Measurements from ENCODE around the gene FGFBP2. TPM values are rescaled to one million over a fixed set of nuclear protein-coding genes. Genes with fewer than 3 reads are reported as not detected.

Gene FGFBP2
- total and polyA plus RNA-seq, 10 of the 15 experiments (the other 5 are each of a cell fraction or from before 2014, with no cell fraction given), result 0.23 TPM; not detected in 9

DNA sequence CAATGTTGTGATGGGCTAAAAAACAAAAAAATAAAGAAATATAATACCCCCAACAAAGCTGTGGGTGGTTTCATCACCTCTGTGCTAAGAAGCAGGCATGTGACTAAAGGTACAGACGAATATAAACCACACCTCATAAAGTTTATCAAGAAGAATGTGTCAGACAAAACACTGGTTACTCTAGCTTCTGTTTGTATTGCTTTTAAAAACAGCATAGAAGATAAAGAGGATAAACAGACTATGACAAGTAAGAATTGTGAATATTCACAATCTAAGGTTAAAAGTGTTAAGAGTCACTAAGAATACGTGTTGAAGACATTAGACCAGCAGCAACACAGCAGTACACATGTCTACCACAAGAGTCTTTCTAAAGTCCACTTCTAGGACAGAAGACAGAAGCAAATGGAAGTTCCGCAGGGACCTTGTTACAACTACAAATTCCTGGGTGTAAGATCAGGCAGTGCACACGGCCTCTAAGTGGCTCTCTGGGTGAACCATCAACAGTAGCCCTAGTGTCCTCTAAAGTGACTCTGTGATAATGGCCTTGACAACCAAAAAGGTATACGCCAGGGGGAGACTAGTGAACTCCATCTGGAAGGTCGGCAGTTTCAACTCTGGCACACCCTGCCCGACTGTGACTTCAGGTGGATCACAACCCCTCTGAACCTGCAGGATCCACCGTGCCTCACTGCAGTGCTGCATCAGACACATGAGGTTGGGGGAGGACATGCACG, 8.3 kb upstream of the FGFBP2 start:
- intact Hi-C loops (cut with micrococcal nuclease; ENCODE audit: unreplicated experiment) (no loop called here), in situ Hi-C loops (cut with MboI) (loop anchor here (25.0 kb wide), 1 partner anchor 734 kb away; no protein-coding TSS in a partner anchor)
- H2AFZ ChIP-seq (ENCODE audit: control insufficient read depth, low read depth, low read length), result no peak overlapping the region
- no peaks in the 10 kb centered on the region for H3K4me1 ChIP-seq (ENCODE audit: control insufficient read depth, insufficient read depth, low read length)
- no peaks in the 10 kb centered on the region for H3K36me3 ChIP-seq (ENCODE audit: control insufficient read depth in 2 of 2, insufficient read depth in 2 of 2, low read length in 1 of 2)
- no peak for FAIRE-seq
- H3K27me3 ChIP-seq (replicated peaks in 1 of 2; ENCODE audit: control insufficient read depth in 2 of 2, insufficient read depth in 2 of 2, low read length in 1 of 2), result no peaks in the 10 kb centered on the region; a peak in 2 of 4 replicates
- CTCF ChIA-PET, result interaction anchor here (1.4 kb wide), 1 partner anchor 88 kb away, joined by 3 read pairs; no protein-coding TSS in a partner anchor
- H3K79me2 ChIP-seq (ENCODE audit: control insufficient read depth, insufficient read depth, low read length), result no peaks in the 10 kb centered on the region
- TF ChIP-seq CHD2 (IDR thresholded peaks at IDR 0.05; ENCODE audit: borderline replicate concordance, low read depth, low read length) (no peak), EP300 (IDR thresholded peaks at IDR 0.05; ENCODE audit: borderline replicate concordance in 1 of 2, control insufficient read depth in 1 of 2, low read depth in 2 of 2, low read length in 2 of 2) (no peak), POLR2AphosphoS5 (IDR thresholded peaks at IDR 0.05; ENCODE audit: low read length) (no peak), POLR2AphosphoS2 (IDR thresholded peaks at IDR 0.05; ENCODE audit: low read depth, low read length) (no peak), STAT1 (conservative IDR thresholded peaks at IDR 0.05) (no peak), ATF7 (IDR thresholded peaks at IDR 0.05; ENCODE audit: low read depth) (no peak), CBX3 (IDR thresholded peaks at IDR 0.05; ENCODE audit: borderline replicate concordance, low read depth) (no peak), HDGF (IDR thresholded peaks at IDR 0.05) (no peak), IRF4 (IDR thresholded peaks at IDR 0.05; ENCODE audit: low read depth, low read length) (no peak)
- TF ChIP-seq, protein P1, sequence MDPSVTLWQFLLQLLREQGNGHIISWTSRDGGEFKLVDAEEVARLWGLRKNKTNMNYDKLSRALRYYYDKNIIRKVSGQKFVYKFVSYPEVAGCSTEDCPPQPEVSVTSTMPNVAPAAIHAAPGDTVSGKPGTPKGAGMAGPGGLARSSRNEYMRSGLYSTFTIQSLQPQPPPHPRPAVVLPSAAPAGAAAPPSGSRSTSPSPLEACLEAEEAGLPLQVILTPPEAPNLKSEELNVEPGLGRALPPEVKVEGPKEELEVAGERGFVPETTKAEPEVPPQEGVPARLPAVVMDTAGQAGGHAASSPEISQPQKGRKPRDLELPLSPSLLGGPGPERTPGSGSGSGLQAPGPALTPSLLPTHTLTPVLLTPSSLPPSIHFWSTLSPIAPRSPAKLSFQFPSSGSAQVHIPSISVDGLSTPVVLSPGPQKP (IDR thresholded peaks at IDR 0.05; ENCODE audit: low read depth, low read length), result no peak
- TF ChIP-seq, protein P2, sequence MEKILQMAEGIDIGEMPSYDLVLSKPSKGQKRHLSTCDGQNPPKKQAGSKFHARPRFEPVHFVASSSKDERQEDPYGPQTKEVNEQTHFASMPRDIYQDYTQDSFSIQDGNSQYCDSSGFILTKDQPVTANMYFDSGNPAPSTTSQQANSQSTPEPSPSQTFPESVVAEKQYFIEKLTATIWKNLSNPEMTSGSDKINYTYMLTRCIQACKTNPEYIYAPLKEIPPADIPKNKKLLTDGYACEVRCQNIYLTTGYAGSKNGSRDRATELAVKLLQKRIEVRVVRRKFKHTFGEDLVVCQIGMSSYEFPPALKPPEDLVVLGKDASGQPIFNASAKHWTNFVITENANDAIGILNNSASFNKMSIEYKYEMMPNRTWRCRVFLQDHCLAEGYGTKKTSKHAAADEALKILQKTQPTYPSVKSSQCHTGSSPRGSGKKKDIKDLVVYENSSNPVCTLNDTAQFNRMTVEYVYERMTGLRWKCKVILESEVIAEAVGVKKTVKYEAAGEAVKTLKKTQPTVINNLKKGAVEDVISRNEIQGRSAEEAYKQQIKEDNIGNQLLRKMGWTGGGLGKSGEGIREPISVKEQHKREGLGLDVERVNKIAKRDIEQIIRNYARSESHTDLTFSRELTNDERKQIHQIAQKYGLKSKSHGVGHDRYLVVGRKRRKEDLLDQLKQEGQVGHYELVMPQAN (conservative IDR thresholded peaks at IDR 0.05), result no peak
- TF ChIP-seq, protein P3, sequence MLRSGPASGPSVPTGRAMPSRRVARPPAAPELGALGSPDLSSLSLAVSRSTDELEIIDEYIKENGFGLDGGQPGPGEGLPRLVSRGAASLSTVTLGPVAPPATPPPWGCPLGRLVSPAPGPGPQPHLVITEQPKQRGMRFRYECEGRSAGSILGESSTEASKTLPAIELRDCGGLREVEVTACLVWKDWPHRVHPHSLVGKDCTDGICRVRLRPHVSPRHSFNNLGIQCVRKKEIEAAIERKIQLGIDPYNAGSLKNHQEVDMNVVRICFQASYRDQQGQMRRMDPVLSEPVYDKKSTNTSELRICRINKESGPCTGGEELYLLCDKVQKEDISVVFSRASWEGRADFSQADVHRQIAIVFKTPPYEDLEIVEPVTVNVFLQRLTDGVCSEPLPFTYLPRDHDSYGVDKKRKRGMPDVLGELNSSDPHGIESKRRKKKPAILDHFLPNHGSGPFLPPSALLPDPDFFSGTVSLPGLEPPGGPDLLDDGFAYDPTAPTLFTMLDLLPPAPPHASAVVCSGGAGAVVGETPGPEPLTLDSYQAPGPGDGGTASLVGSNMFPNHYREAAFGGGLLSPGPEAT (IDR thresholded peaks at IDR 0.05; ENCODE audit: low read depth), result no peak
- no peak overlapping the region for H3K27ac ChIP-seq (ENCODE audit: control insufficient read depth, insufficient read depth)
- SMC1A ChIA-PET (ENCODE audit: uncharacterized antibody, unreplicated experiment), result no interaction called here
- no peaks in the 10 kb centered on the region for H3K9me3 ChIP-seq (replicated peaks; ENCODE audit: control insufficient read depth, insufficient read depth, low read length)
- RAD21 ChIA-PET (ENCODE audit: unreplicated experiment), result no interaction called here
- no peak overlapping the region for H3K4me3 ChIP-seq
- 32% methylated on average over 9 of the region's 9 CpGs for WGBS (ENCODE audit: insufficient coverage, insufficient replicate concordance, low lambda C conversion rate, missing lambda C conversion rate)
- no peak for DNase-seq (ENCODE audit: low read depth, low spot score)
- ATAC-seq, result no peak; the same call in 2 of the 3 replicates
- H3K9ac ChIP-seq (ENCODE audit: control insufficient read depth, insufficient read depth, low read length), result no peak overlapping the region
- H3K4me2 ChIP-seq (ENCODE audit: control insufficient read depth, insufficient read depth), result no peak overlapping the region
- no TSS peak for BruUV-seq (replicated peaks)
- H4K20me1 ChIP-seq (ENCODE audit: control insufficient read depth, insufficient read depth), result no peaks in the 10 kb centered on the region
- POLR2A ChIA-PET, result no interaction called here

Measured in GM12878 (cell line).